HG02870 (cell line): ENCODE measurements around the gene RRP1B.
"Not testable (repeated sequence)": the region's sequence is repeated elsewhere in the genome, so short reads cannot be mapped to it uniquely, and the experiment has no call there.

Experiments used
- ATAC-seq: cut with Tn5 transposase; IDR thresholded peaks from one replicate; pipeline ENCODE4 v1.9.1; 2021; ENCODE audit warnings: mild to moderate bottlenecking, moderate library complexity; ENCODE audit not compliant: unreplicated experiment

Gene RRP1B

DNA sequence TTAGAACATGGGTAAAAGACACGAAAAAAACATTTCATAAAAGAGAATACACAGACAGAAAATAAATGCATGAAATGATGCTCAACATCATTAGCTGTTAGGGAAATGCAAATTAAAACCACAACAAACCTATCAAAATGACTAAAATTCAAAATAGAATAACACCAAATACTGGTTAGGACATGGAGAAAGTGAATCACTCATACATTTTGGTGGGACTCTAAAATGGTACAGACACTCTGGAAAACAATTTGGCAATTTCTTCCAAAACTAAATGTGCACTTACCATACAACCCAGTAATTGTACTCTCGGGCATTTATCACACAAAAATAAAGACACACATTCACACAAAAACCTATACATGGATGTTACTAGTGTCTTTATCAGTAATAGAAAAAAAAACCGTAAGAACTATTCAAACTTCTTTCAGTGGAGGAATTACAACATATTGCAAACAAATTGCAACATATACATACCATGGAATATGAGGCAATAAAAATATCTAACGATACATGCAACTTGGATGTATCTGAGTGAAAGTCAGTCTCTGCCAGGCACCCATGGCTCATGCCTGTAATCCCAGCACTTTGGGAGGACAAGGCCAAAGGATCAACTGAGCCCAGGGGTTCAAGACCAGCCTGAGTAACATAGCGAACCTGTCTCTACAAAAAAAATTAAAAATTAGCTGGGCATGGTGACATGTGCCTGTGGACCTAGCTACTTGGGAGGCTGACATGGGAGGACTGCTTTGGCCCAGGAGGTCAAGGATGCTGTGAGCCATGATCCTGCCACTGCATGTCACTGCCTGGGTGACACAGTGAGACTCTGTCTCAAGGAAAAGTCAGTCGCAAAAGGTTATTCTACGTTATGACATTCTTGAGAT is 19.6 kb upstream of the RRP1B start:
- no peak for ATAC-seq

DNA sequence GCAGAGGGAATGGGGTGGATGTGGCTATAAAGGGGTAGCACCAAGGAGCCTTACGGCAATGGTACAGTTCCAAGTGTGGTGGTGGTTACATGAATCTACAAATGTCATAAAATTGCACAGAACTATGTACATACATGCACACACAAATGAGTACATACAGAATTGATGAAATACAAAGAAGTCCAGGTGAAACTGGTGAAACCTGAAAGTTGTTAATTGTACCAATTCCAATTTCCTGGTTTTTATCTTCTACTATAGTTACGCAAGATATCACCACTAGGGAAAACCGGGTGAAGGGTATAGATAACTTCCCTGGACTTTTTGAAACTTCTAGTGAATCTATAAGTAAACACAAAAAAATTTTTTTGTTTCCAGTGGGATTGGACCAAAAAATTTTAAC is 19.0 kb upstream of the RRP1B start:
- ATAC-seq = no peak

DNA sequence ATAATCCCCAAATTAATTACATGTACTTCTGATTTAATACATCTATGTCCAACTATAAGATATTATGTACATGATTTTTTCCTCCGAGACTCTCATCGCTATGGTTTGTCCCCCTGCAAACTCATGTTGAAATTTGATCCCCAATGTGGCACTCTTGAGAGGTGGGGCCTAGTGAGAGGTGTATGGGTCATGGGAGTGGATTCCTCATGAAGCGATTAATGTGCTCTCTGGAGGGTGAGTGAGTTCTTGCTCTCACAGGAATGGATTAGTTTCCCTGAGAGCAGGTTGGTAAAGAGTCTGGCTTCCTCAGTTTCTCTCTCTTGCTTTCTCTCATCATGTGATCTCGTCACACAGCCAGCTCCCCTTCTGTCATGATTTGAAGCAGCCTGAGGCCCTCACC is 16.2 kb upstream of the RRP1B start:
- ATAC-seq = no peak

DNA sequence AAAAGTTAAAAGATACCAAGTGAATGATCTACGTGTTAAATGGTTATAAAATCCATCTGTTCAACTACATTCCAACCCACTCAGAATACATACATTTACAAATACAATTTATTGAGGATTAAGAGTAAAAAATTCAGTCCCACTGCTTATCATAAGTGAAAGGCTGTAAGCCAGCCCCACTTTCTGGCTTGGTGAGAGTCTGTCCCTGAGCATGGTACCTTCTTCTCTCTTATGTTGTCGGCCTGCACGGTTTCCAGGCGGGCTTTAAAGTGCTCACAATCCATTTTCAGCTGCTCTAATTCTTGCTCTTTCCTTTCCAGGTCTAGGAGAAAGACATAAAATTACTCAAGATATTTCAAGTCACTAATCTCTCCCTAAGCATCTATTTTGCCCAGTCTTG is 15.3 kb upstream of the RRP1B start:
- no peak for ATAC-seq

DNA sequence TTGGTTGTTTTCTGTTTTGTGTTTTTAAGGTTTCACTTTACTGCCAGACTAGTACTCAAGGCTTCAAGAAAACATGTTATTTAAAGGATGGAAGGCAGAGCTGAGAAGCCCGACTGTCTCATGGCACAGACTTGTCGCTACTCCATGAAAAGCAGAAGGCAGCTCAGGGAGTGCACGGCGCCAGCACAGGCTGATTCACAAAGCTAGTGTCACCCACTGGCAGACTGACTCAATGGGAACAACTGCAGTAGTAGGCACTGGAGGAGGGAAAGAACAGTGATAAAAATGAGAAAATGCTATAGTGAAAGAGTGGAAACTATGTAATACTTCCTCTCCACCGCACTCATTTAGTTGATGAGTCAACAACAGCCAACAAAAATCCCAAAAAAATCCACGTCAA is 14.8 kb upstream of the RRP1B start:
- no peak for ATAC-seq

DNA sequence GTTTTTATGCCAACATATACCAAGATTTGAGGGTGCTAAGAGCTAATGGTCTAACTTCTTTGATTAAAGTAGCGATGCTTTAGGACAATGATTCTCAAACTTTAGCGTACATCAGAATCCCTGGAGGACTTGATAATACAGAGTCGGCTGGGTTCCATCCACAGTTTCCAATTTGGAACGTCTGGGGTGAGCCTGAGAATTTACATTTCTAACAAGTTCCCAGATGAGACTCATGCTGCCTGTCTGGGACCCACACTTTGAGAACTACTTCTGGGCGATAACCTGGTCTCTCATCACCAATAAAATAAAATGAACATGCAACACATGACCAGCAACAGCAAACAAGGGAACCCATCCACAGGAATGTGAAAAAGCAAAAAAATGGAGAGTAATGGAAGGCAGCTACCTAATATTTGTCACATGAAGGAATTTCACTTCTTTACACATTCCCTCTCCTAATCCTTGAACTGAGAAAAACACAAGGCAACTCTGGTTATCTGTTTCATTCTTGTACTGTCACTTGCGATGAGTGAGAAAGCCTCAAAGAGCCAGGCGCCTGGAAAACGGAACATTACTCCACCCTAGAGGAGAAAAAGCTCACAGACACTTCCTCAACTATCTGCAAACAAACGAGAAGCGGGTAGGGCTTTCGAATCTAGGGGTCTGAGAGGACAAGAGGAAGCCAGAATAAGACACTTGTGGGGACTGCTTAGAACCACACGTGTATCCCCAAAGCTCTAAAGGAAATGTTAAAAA is 14.0 kb upstream of the RRP1B start:
- ATAC-seq = no peak

DNA sequence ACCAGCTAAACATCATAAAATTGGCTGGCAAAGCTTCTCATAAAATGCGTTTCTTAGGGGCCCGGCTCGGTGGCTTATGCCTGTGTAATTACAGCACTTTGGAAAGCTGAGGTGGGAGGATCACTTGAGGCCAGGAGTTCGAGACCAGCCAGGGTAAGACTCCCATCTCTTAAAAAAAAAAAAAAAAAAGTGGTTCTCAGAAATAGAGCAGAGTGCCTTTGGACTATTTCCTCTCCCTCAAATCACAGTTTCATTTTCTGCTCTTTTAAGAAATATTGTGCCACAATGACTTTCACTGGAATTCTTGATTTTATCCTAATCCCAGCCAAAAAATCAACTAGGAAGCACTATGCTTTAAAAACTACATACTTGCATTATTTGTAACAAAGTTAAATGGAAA is 13.4 kb upstream of the RRP1B start:
- ATAC-seq = no peak

DNA sequence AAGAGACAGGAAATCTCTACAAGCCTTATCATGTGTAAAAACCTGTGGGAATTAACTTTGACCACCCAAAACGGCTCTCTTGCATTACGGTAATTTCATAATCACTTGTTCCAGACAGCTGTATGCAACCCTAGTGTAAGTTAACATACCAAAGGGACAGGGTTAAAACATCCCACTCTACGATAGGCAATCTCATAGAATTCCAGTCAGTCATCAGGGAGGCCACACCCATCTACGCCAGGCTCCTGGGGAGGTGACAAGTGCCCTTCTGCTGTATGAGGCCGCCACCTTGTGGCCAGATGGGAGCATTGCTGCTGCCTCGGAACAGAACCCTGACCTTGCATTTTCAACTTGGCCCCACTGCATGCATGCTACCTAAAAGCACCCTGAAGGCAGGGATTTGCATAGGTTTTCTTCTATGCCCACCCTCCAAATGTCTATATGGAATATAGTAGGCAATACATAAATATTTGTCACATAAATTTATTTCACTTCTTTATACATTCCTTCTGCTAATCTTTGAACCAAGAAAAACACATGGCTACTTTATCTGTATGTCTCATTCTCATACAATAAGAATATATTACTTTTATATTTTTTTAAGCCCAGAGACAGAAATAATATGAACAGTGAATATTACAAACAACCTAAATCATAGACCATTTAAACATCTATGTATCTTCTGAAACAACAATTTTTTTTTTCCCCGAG is 12.7 kb upstream of the RRP1B start:
- ATAC-seq = peak; percentile 59

DNA sequence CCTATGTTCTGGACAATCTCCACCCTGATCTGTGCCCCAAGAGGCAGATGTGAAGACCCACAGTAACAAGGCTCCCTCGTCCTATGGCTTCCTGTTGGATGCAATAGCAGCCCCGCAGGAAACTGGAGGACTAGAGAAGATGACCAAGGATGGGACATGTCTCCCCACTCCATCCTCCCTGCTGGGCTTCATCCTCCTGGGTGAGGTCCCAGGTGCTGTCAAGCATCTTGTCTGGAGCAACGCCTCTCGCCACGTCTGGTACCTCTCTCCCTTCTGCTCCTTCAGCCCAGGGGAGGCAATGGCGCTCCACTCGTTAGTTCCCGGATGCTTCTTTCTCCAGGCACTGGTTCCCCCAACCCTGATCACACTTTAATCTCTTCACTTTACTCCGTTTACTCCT is 11.2 kb upstream of the RRP1B start:
- ATAC-seq = no peak

DNA sequence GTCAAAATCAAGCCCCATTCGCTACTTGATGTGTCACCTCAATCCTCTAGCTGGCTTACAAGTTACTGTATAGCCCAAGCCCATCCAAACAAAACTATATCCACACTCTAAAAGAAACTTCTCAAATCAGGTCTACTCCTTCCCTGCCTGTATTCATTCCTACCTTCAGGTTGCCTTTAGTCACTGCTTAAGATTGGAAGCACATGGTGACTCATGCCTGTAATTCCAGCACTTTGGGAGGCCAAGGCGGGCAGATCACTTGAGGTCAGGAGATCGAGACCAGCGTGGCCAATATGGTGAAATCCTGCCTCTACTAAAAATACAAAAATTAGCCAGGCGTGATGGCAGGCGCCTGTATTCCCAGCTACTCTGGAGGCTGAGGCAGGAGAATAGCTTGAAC is 7.4 kb upstream of the RRP1B start:
- ATAC-seq = not testable (repeated sequence)

DNA sequence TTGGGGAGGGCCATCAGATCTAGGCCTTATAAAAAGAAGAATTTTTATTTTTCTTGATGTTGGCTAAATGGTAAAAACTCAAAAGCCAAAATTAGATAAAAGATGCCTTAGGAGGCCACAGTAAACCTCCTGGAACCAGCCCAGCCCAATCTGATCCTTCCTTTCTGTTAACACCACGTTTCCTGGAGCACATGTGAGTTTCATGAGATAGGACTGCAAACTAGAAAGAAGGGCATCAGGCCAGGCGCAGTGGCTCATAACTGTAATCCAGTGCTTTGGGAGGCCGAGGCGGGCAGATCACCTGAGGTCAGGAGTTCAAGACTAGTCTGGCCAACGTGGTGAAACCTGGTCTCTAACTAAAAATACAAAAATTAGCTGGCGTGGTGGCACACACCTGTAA is 6.7 kb upstream of the RRP1B start:
- no peak for ATAC-seq

DNA sequence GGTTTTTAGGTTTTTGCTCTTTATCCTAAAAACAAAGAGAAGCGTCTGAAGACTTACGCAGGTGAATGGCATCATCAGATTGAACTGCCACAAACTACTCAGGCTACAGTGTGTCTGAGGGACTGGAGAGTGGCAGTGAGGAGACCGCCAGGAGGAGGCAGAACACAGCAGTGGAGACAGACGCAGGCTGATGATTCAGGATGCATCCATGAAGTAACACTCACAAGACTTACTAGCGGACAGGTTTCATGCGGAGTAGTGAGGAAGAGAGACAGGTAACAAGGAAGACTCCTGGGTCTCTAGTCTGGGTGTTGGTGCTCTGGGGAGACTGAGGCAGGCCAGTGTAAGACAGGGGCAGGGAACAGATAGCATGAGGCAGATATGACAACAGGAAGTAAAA is 5.7 kb upstream of the RRP1B start:
- ATAC-seq = no peak

DNA sequence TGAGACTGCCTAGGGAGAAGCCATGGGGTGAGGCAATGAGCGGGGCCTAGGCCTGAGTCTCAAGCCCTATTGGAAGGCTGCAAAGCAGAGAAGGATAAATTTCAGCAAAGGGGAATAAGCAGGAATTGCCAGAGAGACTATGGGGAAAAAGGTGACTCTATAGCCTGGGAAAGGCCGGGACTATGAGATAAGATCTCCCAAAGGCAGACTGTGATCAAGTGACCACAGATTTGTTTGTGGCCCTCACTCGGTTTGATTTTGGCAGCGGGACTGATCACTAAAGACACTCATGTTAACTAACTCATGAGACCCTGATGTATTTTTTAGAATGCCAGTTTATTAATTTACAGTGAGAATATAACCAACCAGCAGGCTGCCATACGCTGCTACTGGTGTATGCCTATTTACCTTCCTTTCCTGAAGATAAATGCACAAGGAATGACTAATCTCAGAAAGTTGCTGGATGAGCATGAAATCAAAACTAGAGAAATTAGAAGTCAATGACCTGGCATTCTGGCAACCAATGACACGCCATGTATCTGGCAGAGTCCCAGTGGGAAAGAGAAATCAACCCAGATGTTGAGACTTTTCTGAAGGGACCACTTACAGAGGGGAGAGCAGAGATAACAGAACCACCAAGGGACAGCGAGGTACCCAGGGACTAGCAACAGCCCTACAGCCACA is 4.4 kb upstream of the RRP1B start:
- no peak for ATAC-seq

DNA sequence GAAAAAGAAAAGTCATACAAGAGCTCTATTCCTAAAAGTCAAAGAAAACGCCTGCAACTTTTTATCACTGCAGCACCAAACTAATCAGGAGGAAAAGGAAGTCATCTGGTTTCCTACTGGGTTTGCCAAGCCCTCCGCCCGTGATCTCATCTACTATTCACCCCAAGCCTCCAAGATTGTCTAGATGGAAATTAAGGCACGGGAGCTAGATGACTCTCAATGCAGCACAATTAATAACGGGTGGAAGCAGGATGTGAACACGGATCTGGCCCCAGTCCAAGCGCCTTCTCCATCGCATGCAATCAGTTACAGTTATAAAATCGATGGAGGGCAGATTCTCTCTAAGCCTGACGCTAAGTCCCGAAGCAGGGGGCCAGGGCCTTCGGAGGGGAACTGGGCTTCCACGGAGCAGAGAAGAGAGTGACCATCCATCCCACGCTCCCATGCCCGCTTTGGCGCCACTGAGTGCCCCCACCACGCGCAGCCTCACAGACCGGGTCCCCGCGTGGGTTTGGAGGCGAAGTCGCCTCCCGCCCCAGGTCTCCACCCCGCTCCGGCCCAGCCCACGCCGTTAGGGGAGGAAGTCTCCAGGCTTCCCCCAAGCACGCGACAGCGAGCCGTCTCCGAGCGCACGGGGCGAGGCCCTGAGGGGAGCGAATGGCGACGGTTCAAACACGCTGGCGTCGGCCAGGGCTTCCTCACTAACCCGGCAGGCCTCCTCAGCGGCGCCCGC is 1.8 kb upstream of the RRP1B start:
- ATAC-seq = no peak

DNA sequence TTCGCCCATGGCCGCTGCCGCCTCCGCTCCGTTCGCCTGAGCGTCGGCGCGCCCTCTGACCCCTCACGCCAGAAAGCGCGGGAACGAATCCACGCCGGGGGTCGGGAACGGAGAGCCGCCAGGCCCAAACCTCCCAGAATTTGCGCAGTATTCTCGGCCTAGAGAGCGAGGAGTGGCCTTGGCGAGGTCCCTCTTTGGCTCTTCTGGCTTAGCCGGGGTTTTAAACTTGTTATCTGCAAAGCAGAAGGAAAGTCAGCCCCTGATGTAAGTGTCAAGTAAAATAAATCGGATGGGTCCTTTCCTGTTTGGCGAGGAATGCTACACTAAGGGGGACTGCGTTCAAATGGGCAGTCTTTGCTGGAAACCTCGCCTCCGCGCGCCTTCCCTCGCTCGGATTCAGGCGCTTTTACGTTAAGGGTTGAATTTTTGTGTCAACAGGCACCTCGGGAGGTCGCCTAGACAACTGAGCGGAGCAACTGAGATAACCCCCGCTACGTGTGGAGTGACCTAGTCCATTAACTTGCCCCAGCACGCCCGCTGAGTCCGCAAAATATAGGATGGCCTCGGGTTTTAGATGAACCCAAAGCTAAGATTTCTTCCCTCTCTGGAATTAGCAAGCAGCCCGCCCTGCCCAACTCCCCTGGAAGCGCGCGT is 1.1 kb upstream of the RRP1B start:
- ATAC-seq = no peak

DNA sequence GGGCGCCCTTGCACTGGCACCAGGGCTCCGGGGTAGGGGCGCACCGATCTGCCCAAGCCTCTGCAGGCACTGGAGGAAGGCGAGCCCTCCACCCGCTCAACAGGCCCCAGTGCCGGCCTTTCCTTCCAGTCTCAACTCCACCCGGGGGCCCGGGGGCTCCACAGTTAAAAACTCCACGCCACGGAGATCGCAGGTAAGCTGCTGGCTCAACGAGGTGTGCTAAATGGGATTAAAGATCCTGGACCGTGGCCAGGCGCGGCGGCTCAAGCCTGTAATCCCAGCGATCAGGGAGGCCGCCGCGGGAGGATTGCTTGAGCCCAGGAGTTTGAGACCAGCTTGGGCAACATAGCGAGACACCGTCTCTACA is 608 bp upstream of the RRP1B start:
- ATAC-seq = no peak

DNA sequence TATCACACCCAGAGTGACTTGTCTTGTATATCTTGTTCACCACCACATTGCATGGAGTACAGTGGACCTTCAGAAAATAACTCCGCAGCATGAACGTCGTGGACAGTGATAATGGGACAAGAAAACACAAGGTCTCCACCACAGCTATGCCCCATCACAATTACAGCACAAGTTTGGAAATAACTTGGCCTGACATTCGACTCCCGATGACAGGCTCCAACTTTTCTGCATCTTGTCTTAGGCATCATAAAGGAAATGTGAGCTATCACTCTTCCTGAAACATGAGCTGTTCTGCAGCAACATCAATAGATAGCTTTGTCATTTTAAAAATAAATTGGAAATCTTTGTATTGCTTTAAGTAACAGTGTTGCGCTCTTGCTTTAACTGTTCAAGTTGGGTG is 2.9 kb downstream of the RRP1B start:
- ATAC-seq = no peak

DNA sequence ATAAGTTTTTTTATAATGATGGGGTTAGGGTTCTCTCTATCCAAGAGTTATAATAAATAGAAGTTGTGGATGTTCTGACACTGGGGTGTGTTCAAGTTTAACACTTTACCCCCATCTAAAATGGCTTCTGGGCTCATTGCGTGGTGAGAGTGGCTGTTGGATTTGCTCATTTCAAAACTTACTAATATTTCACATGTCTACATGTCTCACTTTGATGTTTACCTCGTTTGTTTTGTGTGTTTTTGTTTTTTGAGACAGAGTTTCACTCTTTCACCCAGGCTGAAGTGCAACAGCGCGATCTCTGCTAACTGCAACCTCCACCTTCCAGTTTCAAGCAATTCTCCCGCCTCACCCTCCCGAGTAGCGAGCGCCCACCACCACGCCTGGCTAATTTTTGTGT is 3.7 kb downstream of the RRP1B start:
- ATAC-seq = no peak

DNA sequence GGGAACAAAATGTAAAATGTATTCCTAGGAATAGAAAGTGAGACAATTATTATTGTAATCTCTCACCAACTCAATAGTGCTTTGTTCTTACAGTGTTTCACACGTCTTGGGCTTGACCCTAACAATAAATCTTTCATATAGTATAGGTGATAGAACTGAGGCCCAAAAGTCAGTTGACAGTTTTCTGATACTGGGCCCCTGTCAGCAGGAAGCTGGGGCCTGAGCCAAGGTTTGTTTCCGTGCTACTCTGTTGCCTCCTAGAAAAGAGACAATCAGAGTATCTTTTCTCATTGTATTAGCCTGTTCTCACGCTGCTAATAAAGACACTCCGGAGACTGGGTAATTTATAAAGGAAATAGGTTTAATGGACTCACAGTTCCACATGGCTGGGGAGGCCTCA is 5.0 kb downstream of the RRP1B start:
- no peak for ATAC-seq

DNA sequence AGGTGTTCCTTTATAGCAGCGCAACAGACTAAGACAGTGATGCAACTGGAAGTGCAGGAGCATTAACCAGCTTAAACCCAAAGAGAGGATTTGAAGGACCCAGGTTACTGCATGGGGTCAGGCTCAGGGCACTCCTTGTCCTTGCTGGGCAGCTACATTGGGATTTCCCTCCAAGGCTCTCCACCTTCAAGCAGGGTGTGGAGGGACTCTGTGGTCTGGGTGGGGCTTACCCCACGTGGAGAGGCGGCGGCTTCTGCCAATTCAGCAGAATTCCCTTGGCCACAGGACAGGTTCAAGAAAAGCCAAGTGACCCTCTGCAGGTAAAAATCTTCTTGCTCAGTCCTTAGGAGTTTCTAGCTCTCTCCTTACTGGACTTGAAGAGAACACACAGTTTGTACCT is 6.5 kb downstream of the RRP1B start:
- no peak for ATAC-seq
